ENCODE data around the gene NMT1. TPM values are rescaled to one million over a fixed set of nuclear protein-coding genes. Genes with fewer than 3 reads are reported as not detected.

Gene NMT1
- total and polyA plus RNA-seq, 4 donors: 37.7 to 120 (median 48.9) TPM

DNA sequence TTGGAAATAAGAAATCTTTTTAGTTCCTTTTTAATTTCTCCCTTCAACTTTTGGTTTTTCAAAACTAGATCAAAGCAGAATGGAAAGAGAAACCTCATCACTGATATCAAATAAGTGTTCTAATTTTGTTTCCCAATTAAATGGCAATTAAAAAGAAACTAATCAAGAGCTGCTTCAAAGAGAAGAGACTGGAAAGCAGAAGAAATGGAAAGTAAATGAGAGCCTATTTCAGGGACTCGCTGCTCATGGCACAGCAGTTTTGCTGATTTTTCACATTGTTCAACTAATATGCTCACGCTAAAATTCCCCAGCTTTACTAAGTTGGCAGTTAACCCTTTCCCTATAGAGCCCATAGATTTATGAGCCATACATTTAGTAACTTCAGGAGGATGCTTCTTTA, 6.5 kb downstream of the NMT1 start:
- DNase-seq (no peak), ATAC-seq (ENCODE audit: insufficient read depth, low FRiP score) (no peak)
- Histone ChIP-seq H3K27me3 (ENCODE audit: control insufficient read depth in 3 of 3, insufficient read depth in 3 of 3, low read length in 2 of 3) (no peaks in the 10 kb centered on the region), H3K9ac (ENCODE audit: insufficient read depth in 1 of 2, low read length in 2 of 2) (no peak overlapping the region), H3K27ac (ENCODE audit: low read depth in 1 of 2, low read length in 1 of 2) (no peak overlapping the region), H3K9me3 (ENCODE audit: control insufficient read depth in 4 of 4, insufficient read depth in 3 of 4, low read length in 3 of 4) (no peaks in the 10 kb centered on the region), H3K36me3 (ENCODE audit: control insufficient read depth in 4 of 4, insufficient read depth in 4 of 4, low read length in 4 of 4) (peaks cover 4 to 12% (median 8%) of the 10 kb centered on the region in 4 donors), H3K4me1 (ENCODE audit: control insufficient read depth in 5 of 5, insufficient read depth in 5 of 5, low read length in 5 of 5) (peaks cover 0 to 6% (median 2%) of the 10 kb centered on the region in 5 donors), H3K4me3 (no peak overlapping the region)
- WGBS, 2 donors: 84 to 89% methylated on average over 2 of the region's 2 CpGs
- TF ChIP-seq, protein P1, sequence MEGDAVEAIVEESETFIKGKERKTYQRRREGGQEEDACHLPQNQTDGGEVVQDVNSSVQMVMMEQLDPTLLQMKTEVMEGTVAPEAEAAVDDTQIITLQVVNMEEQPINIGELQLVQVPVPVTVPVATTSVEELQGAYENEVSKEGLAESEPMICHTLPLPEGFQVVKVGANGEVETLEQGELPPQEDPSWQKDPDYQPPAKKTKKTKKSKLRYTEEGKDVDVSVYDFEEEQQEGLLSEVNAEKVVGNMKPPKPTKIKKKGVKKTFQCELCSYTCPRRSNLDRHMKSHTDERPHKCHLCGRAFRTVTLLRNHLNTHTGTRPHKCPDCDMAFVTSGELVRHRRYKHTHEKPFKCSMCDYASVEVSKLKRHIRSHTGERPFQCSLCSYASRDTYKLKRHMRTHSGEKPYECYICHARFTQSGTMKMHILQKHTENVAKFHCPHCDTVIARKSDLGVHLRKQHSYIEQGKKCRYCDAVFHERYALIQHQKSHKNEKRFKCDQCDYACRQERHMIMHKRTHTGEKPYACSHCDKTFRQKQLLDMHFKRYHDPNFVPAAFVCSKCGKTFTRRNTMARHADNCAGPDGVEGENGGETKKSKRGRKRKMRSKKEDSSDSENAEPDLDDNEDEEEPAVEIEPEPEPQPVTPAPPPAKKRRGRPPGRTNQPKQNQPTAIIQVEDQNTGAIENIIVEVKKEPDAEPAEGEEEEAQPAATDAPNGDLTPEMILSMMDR (IDR thresholded peaks at IDR 0.05; ENCODE audit: control extremely low read depth, extremely low read depth): no peak

DNA sequence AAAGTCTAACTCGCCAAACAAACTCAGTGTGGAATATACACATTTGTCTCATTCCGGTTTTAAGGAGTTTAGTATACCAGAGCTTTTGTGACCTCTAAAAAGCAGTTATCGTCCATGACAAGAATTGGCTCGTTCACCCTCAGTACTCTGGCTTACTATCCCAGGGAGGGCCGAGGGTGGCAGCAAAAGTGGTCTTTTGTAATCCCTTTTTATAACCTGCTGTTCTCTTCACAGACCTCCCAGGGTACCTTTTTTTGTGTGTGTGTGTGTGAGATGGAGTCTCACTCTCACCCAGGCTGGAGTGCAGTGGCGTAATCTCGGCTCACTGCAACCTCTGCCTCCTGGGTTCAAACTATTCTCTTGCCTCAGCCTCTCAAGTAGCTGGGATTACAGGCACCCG, 8.9 kb downstream of the NMT1 start:
- Histone ChIP-seq H3K4me3 (no peak overlapping the region), H3K9me3 (ENCODE audit: control insufficient read depth in 4 of 4, insufficient read depth in 3 of 4, low read length in 3 of 4) (no peaks in the 10 kb centered on the region), H3K9ac (ENCODE audit: insufficient read depth in 1 of 2, low read length in 2 of 2) (no peak overlapping the region), H3K27ac (ENCODE audit: low read depth in 1 of 2, low read length in 1 of 2) (no peak overlapping the region), H3K36me3 (ENCODE audit: control insufficient read depth in 4 of 4, insufficient read depth in 4 of 4, low read length in 4 of 4) (peaks cover 8 to 18% (median 10%) of the 10 kb centered on the region in 4 donors), H3K4me1 (ENCODE audit: control insufficient read depth in 5 of 5, insufficient read depth in 5 of 5, low read length in 5 of 5) (peaks cover 0 to 5% (median 0%) of the 10 kb centered on the region in 5 donors), H3K27me3 (ENCODE audit: control insufficient read depth in 3 of 3, insufficient read depth in 3 of 3, low read length in 2 of 3) (no peaks in the 10 kb centered on the region)
- WGBS, 2 donors: 92 to 98% methylated on average over 8 of the region's 8 CpGs
- no peak for DNase-seq
- no peak for ATAC-seq (ENCODE audit: insufficient read depth, low FRiP score)
- TF ChIP-seq, protein P1 (IDR thresholded peaks at IDR 0.05; ENCODE audit: control extremely low read depth, extremely low read depth): no peak

DNA sequence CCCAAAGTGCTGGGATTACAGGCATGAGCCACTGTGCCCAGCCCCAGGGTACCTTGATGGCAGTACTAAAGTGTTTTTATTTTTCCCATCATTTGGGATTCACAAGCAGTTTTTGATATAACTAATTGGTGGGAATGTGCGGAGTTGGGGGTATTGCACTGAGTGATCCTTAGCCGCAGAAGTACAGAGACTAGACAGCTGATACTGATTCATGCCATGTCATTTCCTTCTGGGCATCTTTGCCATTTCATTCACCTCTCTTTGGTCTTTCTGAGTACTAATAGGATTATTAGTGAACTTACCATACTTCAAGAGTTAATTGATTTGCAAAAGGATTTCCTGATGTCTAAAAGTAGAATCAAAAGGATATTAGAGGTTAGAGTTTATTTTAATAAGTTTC, 9.7 kb downstream of the NMT1 start:
- Histone ChIP-seq H3K4me3 (no peak overlapping the region), H3K27ac (ENCODE audit: low read depth in 1 of 2, low read length in 1 of 2) (no peak overlapping the region), H3K4me1 (ENCODE audit: control insufficient read depth in 5 of 5, insufficient read depth in 5 of 5, low read length in 5 of 5) (peaks cover 0 to 5% (median 0%) of the 10 kb centered on the region in 5 donors), H3K9me3 (ENCODE audit: control insufficient read depth in 4 of 4, insufficient read depth in 3 of 4, low read length in 3 of 4) (no peaks in the 10 kb centered on the region), H3K36me3 (ENCODE audit: control insufficient read depth in 4 of 4, insufficient read depth in 4 of 4, low read length in 4 of 4) (peaks cover 8 to 18% (median 10%) of the 10 kb centered on the region in 4 donors), H3K9ac (ENCODE audit: insufficient read depth in 1 of 2, low read length in 2 of 2) (no peak overlapping the region), H3K27me3 (ENCODE audit: control insufficient read depth in 3 of 3, insufficient read depth in 3 of 3, low read length in 2 of 3) (no peaks in the 10 kb centered on the region)
- TF ChIP-seq, protein P1 (IDR thresholded peaks at IDR 0.05; ENCODE audit: control extremely low read depth, extremely low read depth): no peak
- 51 to 83% methylated on average over 2 of the region's 2 CpGs for WGBS, 2 donors
- DNase-seq: no peak
- no peak for ATAC-seq (ENCODE audit: insufficient read depth, low FRiP score)

Measured in lung (tissue), 12 donors.